Colonic mucosa (tissue), 4 donors: Measurements from ENCODE around the gene CPEB1. TPM values are rescaled to one million over a fixed set of nuclear protein-coding genes. Genes with fewer than 3 reads are reported as not detected.

Experiments used
- DNase-seq: peaks from one replicate; pipeline ENCODE4 v3.0.0-alpha.2; 2020
- H3K27ac ChIP-seq: fragments of 200-600 bp; one replicate; pipeline ENCODE4 v1.8.0; 2021
- H3K27me3 ChIP-seq: fragments of 200-600 bp; one replicate; pipeline ENCODE4 v1.8.0; 2021
- H3K36me3 ChIP-seq: fragments of 200-600 bp; one replicate; pipeline ENCODE4 v1.8.0; 2021
- H3K4me1 ChIP-seq: fragments of 200-600 bp; one replicate; pipeline ENCODE4 v1.8.0; 2021; ENCODE audit warnings: mild to moderate bottlenecking
- H3K4me3 ChIP-seq: fragments of 200-600 bp; one replicate; pipeline ENCODE4 v1.8.0; 2021
- H3K9ac ChIP-seq, 2 donors: one replicate each; pipeline ENCODE4 v1.7.0; 2013; ENCODE audit warnings: control low read depth in 2 of 2, low read depth in 2 of 2, low read length in 2 of 2
- H3K9me3 ChIP-seq: fragments of 200-600 bp; one replicate; pipeline ENCODE4 v1.8.0; 2021
- CTCF ChIP-seq: fragments of 200-600 bp; IDR thresholded peaks from one replicate; pipeline ENCODE4 v1.8.0; 2022; ENCODE audit warnings: antibody characterized with exemption, mild to moderate bottlenecking
- intact Hi-C: fragments of 100-400 bp; cut with DNase I; formaldehyde crosslinking; loops from one replicate; pipeline ENCODE4 v1.14.1; 2022
- total RNA-seq, 2 donors: library from RNA; stranded (reverse); fragmentation: NEBNext Ultra II Directional in 1 of 2; extraction: Animal tissue kit (Norgen Biotek cat#: 25700) in 1 of 2; gene quantifications; one replicate each; pipeline ENCODE4 v1.2.1, GENCODE V29; 2021
- donor health status: healthy.
- donor health status: DM: no; HTN: no; CAD: no.
- donor health status: DM: no; HTN: no; CAD: no.

CPEB1 gene
- total RNA-seq, result 1 to 10 TPM in 1 of 2 donors, under 1 TPM in 1; 0.40 to 1.4 TPM

- peak within 1 kb of the TSS in 1 of 2 donors; percentile 50 for H3K9ac ChIP-seq
- no peak for TF ChIP-seq CTCF
- H3K4me1 ChIP-seq, result no peaks in the 10 kb centered on the region
- H3K27ac ChIP-seq, result no peak within 1 kb of the TSS
- DNase-seq, result peak; percentile 34
- peak within 1 kb of the TSS; percentile 39 for H3K4me3 ChIP-seq
- no peaks in the 10 kb centered on the region for H3K9me3 ChIP-seq
- no peaks in the 10 kb centered on the region for H3K36me3 ChIP-seq
- intact Hi-C loops, result no loop called here
- H3K27me3 ChIP-seq, result peaks cover 30% of the 10 kb centered on the region
These were observed at the start of gene CPEB1 for GRCh38 chr15:82647045-82647834. TSS of gene CPEB1 (minus strand) at chr15:82647363. CDS start at chr15:82628459, 18,904 bp downstream.

GRCh38 chr15:82692171-82692570 is 45.0 kb upstream of the CPEB1 start:
- Histone ChIP-seq H3K36me3 (no peaks in the 10 kb centered on the region), H3K27me3 (no peaks in the 10 kb centered on the region), H3K27ac (no peak overlapping the region), H3K9ac (no peak overlapping the region), H3K4me3 (no peak overlapping the region), H3K4me1 (no peaks in the 10 kb centered on the region), H3K9me3 (no peaks in the 10 kb centered on the region)
- intact Hi-C loops, result no loop called here
- TF ChIP-seq CTCF, result no peak
- no peak for DNase-seq

- intact Hi-C loops, result no loop called here
- no peaks in the 10 kb centered on the region for H3K36me3 ChIP-seq
- H3K4me1 ChIP-seq, result no peaks in the 10 kb centered on the region
- no peak overlapping the region for H3K4me3 ChIP-seq
- H3K9ac ChIP-seq, result no peak overlapping the region
- no peak for DNase-seq
- TF ChIP-seq CTCF, result no peak
- H3K27me3 ChIP-seq, result no peaks in the 10 kb centered on the region
- H3K27ac ChIP-seq, result no peak overlapping the region
- no peaks in the 10 kb centered on the region for H3K9me3 ChIP-seq
These were observed 42.0 kb upstream of the CPEB1 start for GRCh38 chr15:82689147-82689546.

- no peak for DNase-seq
- intact Hi-C loops, result no loop called here
- Histone ChIP-seq H3K9me3 (no peaks in the 10 kb centered on the region), H3K4me1 (no peaks in the 10 kb centered on the region), H3K27ac (no peak overlapping the region), H3K27me3 (no peaks in the 10 kb centered on the region), H3K36me3 (no peaks in the 10 kb centered on the region), H3K9ac (no peak overlapping the region), H3K4me3 (no peak overlapping the region)
- TF ChIP-seq CTCF, result no peak
These were observed 41.5 kb upstream of the CPEB1 start for GRCh38 chr15:82688691-82689090.

- Histone ChIP-seq H3K27me3 (no peaks in the 10 kb centered on the region), H3K9me3 (no peaks in the 10 kb centered on the region), H3K4me1 (no peaks in the 10 kb centered on the region), H3K27ac (no peak overlapping the region), H3K4me3 (no peak overlapping the region), H3K36me3 (no peaks in the 10 kb centered on the region), H3K9ac (no peak overlapping the region)
- no peak for DNase-seq
- intact Hi-C loops, result no loop called here
- no peak for TF ChIP-seq CTCF
These were observed 34.2 kb upstream of the CPEB1 start for GRCh38 chr15:82681371-82681770.
